Activated CD4-positive, alpha-beta T cell treated with anti-CD3 and anti-CD28 coated beads, Interleukin-2, amount 50 U/mL, for 1 hour (primary cell): ENCODE results near the gene GLE1.
A peak's percentile ranks its signal among the peaks of the same experiment; 100 is the strongest.

Source experiments
- DNase-seq: peaks from one replicate; pipeline ENCODE4 v3.0.0-alpha.2; 2020

The GLE1 gene, protein sequence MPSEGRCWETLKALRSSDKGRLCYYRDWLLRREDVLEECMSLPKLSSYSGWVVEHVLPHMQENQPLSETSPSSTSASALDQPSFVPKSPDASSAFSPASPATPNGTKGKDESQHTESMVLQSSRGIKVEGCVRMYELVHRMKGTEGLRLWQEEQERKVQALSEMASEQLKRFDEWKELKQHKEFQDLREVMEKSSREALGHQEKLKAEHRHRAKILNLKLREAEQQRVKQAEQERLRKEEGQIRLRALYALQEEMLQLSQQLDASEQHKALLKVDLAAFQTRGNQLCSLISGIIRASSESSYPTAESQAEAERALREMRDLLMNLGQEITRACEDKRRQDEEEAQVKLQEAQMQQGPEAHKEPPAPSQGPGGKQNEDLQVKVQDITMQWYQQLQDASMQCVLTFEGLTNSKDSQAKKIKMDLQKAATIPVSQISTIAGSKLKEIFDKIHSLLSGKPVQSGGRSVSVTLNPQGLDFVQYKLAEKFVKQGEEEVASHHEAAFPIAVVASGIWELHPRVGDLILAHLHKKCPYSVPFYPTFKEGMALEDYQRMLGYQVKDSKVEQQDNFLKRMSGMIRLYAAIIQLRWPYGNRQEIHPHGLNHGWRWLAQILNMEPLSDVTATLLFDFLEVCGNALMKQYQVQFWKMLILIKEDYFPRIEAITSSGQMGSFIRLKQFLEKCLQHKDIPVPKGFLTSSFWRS

DNA sequence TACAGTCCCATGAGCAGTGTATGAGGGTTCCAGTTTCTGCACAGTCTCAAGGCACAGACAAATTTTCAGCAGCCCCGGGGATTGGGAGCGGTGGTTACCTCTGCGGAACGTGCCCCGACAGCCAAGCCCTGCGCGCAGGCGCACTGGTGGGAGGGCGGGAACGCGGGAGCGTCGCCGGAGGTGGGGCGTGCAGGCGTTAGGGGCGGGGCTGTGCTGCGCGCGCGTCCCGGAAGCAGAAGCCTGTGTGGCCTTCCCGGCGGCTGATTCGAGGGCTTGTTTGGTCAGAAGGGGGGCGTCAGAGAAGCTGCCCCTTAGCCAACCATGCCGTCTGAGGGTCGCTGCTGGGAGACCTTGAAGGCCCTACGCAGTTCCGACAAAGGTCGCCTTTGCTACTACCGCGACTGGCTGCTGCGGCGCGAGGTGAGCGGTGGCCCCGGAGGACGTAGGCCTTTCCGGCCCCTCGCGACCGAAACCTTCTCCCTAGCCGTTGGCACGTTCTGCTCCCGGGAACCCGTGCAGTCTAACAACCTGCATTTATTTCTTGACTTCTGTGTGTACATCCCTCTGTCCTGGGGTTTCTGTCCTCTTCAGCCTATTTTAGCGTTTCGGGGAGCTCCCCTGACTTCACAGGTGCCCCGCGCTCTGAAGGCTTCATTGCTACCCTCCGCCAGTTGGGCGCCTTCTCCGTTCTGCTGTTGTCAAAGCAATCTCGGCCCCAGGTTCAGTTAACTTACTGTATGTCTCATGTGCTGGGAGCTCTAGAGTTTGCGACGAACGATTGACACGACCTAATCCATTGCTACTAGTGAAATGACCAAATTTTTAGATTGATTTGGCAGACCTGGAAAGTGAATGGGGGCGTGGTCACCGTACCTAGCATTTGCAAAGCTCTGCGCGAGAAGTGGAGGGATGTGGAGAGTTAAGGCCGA is at the start of gene GLE1:
TSS of gene GLE1 (plus strand) at position 235 of the 929 bp plus-strand sequence. CDS start at position 322, 87 bp downstream.
- DNase-seq, result peak; percentile 97

DNA sequence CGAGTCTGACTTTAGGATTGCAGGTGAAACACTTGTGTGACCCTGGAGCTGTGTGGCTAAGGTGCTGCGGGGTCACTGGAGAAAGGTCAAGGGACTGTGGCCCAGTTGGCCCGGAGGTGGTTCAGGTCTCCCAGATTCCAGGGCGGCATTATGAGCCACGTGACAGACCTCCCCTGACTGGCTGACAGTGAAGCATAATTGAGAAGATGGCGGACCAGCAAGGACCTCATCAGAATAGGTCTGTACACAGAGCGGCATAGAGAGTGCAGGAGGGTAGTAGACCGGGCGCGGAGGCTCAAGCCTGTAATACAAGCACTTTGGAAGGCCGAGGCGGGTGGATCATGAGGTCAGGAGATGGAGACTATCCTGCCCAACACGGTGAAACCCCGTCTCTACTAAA is 49.5 kb upstream of the GLE1 start:
- no peak for DNase-seq

DNA sequence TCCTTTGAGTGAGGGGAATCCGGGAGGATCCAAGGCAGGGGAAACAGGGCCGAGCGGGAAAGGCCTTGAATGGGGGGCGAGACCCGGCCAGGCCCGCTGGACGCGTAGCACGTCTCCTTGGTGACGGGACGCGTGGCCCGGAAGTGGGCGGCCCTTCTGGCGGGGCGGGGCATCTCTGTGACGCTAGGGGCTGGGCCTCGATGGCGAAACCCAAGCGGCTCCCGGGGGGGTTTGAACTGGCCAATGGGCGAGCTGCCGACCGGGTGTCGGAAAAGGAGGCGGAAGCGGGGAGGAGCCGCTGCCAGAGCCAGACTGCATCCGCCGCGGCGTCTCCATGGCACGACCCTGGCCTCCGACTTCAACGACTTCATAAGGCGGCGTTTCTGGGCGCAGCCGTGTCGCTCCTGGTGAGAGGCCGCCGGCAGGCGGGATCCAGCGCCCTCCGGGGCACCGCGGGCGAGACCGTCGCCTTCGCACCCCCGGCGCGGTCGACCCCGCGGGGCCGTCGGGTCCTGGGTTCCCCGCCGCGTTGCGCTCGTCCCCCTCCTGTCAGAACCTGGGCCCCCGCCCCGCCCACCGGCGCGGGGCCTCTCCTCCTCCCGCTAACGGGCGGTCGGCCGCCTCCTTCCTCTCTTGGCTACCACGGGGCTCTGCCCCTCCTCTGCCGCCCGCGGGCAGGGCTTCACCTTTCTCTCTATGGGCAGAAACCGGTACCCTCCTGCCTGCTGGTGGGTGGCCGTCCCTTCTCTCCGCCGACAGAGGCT is 48.5 kb upstream of the GLE1 start, which contains the start of gene ODF2:
TSS of gene ODF2 (plus strand) at position 158 of the 764 bp plus-strand sequence. CDS start at position 244, 86 bp downstream.
- DNase-seq, result peak; percentile 99

DNA sequence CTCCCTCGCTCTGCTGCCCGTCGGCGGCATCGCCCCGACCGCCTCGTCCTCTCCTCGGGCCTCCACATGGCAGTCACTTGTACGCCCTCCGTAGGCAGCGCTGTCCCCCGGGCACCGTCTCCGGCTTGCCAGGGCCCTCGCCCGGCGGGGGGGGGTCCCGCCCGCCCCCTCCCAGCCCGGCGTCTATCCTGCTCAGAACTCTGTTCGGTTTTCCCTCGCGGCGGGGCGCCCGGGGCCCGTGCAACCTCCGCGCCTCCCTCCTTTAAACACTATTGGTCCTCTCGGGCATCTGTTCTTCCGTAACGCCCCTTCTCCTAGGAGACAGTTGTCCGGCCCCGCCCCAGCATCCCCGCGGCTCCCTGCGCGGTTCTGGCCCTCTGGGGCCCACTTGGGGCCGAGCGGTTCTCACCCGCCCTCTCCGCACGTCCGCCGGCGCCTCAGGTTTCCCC is 47.9 kb upstream of the GLE1 start:
- peak; percentile 59 for DNase-seq

DNA sequence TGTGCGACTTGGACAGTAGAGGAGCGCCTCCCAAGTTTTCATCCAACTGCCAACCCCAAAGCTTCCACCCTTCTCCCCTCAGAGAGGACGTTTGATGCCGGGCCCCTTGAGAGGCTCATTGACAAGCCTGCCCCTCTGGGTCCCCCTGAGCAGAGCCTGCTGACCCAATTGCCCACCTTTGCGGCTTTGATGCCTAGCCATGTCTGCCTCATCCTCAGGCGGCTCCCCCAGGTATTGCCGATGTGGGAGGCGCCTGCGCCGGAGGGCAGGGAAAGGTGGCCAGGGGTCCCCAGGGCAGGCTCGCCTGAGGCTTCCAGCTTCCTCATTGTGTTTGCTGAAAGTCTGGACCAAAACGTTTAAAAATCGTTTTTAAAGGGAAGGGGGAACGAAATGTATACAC is 47.3 kb upstream of the GLE1 start:
- DNase-seq, result no peak

DNA sequence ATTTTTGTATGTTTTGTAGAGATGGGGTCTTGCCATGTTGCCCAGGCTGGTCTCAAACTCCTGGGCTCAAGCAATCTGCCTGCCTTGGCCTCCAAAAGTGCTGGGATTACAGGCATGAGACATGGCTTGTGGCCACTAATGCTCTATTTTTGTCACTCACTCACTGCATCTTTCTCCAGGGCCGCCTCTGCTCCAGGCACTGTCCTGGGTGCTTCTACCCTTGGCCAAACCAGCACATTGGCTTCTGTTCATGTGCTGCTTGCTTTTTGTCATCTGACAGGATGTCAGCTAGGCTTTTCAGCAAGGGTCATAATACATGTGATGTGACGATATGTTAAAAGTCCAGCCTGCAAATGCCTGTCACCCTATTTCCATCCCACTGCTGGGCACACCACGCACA is 45.5 kb upstream of the GLE1 start:
- DNase-seq, result no peak

DNA sequence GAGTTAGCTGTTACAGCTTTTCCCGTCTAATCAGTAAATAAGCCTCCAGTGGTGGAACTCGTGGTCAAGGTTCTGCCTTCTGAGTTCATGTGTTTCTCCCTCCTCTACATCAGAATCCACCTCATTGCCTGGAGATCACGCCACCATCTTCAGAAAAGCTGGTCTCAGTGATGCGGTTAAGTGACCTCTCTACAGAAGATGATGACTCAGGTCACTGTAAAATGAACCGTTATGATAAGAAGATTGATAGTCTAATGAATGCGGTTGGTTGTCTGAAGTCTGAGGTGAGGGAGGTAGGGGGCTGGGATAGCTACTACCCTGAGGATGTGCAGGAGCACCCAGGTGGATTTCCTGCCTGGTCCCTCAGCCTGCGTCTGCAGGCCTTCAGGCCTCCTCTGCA is 35.4 kb upstream of the GLE1 start:
- no peak for DNase-seq

DNA sequence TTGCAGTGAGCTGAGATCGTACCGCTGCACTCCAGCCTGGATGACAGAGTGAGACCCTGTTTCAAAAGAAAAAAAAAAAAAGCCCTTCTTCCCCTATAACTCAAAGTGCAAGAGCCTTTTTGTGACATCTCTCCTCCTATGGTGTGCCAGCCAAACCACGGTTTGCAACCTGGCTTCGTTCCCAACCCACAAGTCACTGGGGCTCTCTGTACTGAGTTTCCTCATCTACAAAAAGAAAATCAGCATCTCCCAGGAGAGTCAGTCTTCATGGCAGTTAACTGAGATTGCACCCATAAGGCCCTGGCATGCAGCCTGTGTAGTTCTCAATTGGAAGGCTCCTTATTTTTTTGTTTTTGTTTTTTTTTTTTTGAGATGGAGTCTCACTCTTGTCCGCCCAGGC is 34.0 kb upstream of the GLE1 start:
- no peak for DNase-seq

DNA sequence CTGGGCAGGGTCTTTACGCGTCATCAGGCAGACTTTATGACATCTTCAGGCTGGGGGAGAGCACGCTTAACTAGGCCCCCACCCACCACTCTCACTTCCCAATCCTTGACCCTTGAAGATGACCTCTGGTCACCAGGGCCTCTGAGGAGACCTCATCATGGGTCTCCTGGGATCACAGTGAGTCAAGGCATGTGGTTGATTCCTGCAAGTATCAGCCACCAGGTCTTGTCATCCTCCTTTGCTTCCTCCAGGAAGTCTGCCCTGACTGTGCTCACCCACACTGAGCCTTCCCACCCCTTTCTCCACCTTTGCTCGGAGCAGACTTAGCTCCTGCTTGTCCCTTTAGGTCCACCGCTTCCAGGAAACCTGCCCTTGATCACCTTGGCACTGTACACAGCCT is 31.4 kb upstream of the GLE1 start:
- DNase-seq, result no peak

DNA sequence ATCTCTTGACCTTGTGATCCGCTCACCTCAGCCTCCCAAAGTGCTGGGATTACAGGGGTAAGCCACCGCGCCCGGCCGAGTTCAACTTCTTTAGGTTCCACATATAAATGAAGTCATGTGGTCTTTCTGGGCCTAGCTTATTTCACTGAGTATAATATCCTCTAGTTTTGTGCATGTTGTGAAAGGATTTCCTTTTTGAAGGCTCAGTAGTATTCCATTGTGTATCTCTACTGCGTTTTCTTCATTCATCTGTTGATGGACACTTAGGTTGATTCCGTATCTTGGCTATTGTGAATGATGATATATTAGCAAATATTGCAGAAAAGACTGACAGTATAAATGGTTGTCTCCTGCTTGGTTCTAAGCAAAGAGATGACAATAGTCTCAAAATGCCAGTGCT is 28.7 kb upstream of the GLE1 start:
- DNase-seq, result no peak

DNA sequence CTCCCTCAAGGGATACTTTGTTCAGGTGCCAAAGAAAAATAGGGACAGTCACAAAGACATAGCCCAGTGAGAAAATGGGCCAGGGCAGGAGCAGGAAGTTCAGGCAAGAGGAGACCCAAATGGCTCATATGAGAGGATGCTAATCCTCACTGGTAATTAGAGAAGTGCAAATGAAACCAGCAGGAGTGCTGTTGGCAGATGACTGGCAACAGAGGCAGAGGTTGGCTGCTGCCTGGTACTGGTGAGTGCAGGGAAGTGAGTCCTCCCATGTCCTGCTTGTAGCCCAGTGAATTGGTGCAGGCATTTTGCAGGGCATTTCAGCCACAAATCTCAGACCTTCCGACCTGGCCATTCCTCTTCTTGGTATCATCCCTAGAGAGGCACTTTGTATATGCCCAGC is 25.3 kb upstream of the GLE1 start:
- DNase-seq, result no peak

DNA sequence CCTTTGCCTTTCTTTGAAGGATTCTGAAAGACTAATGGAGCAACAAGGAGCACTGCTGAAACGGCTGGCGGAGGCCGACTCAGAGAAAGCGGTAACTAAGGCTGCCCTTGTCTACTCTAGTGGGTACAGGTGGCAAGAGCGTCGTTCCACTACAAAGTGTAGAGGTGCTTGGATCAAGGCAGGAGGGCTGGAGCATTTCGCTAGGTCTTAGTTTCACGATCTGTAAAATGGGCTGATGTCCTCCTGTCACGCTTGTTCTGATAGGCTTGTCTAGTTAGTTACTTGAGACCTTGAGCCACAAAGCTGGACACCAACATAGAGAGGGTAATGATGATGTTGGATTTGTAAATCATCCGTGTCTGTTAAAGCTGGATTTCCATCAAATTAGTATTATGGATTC is 23.0 kb upstream of the GLE1 start:
- DNase-seq, result no peak

DNA sequence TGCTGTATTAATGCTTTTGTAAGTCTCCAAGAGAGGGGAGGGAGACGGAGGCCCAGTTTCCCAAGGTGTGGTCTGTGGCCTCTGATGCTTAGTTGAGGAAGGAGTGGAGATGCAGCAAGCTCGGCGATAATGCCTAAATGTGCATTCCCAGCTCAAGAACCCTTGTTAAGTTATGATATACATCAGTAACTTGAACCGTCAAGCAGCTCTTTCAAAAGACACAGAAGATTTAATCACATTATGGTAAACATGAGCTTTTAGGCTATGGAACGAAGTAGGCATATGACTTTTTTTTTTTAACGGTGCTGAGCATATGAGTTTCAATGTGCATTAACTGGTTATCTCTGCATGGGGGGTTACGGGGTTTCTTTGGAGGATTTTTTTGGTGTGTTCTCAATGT is 22.3 kb upstream of the GLE1 start:
- no peak for DNase-seq

DNA sequence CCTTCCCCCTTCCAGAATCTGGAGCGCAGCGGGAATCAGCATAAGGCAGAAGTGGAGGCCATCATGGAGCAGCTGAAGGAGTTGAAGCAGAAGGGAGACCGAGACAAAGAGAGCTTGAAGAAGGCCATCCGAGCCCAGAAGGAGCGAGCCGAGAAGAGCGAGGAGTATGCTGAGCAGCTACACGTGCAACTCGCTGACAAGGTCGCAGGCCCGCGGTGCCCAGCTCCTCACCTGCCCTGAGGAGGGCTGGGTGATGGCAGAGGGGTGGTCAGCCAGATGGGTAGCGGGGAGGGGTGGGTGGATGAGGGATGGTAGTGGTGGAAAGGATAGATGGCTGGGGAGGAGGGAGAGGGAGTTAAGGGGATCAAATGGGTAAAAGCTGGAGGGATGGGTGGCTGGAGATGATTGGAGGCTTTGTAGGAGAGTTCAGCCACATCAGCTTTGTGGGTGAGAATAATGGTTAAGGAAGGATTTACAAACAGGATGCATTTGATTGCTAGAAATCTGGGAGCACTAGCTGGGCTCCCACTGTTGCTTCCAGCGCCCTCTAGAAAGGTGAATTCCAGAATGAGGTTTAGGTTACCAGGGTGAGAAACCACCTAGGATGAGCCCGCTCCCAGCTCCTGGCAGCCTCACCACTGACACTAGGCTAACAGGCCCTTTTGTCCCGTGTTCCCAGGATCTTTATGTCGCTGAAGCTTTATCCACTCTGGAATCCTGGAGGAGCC is 19.7 kb upstream of the GLE1 start:
- DNase-seq, result no peak

DNA sequence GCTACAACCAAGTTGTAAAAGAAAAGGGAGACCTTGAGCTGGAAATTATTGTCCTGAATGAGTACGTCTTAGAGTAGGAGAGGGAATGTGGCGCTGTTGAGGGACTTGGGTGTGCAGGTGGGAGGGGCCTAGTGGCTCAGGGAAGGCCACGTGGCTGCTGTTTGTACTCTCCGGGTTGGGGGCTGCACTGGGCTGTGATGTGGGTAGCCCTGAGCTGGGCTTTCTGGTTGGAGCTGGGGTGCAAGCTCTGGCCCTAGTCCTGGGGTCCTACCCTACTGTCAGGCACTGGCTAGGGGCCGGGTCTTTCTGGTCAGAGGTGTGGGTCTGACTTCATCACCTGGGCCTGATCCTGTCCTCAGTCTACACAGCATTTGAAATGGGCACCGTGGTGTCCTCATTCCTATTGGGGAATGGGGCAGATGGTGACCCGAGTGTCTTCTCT is 19.1 kb upstream of the GLE1 start:
- no peak for DNase-seq

DNA sequence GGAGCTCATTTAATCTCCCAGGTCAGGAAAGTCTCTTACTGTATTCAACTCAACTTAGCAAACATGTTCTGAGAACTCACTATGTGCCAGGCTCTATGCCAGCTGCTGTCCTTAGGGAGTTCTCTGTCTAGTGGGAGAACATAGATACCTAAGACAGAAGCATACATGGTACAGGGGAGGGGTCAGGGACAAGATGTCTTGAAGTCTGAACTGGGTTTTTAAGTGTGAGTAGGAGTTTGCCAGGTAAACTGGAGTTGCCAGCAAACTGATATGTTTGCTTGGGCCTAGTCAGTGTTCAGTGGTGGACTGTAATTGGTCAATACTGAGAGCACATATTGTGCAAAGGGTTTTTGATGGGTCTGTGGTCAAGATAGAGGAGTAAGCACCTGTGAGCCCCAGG is 18.3 kb upstream of the GLE1 start:
- no peak for DNase-seq

DNA sequence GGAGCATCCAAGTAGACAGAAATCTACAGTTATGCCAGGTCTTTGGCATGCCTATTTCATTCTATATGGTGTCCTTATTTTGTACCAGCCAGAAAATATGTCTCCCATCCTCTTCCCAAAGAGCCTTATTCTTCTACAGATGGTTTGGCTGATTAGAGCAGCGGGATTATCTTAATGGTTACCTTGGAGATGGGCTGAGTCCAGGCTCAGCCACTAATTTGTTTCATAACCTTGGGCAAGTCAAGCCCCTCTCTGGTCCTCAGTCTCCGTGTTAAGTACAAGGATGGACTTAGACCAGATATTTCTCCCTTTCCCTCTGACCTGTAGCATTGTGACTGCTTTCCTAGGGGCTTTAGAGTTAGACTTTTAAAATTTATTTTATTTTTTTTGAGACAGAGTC is 11.1 kb upstream of the GLE1 start:
- DNase-seq, result no peak

DNA sequence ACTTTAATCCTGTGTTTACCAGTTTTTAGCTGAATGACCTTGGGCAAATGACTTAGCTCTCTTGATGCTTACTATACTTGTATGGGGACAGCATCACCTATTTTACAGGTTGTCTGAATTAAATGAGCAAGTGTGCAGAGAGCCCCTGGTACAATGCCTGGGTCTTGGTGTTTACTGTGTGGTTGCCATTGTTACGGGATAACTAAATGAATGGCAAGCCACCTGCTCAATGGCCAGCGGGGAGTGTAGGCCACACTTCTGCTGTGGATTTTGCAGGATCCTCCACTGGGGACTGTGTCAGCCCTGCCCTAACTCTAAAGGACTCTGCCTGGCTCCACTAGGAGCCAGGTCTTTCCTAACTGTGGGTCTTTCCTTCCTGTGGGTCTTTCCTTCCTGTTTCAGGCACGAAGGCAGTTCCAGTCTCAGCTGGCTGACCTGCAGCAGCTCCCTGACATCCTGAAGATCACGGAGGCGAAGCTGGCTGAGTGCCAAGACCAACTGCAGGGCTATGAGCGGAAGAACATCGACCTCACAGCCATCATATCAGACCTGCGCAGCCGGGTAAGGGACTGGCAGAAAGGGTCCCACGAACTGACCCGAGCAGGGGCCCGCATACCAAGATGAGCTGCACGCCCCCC is 10.3 kb upstream of the GLE1 start:
- DNase-seq, result no peak

DNA sequence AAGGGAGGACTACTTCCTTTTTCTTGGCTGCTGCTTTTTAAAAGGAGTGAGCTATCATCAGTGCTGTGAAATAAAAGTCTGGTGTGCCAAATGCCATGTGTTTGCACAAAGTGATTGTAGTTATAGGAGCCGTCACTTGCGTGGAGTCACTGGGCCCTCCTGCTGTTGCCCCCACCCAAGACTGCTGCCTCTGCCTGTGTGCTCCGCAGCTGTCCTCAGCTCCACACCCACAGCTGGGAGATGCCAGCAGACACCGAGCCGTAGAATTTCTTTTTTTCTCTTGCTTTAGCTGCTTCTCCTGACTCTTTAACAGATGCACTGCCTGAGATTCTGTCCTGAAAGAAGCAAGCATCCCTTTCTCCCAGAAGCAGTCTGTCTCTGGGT is 9.8 kb upstream of the GLE1 start:
- DNase-seq, result no peak

DNA sequence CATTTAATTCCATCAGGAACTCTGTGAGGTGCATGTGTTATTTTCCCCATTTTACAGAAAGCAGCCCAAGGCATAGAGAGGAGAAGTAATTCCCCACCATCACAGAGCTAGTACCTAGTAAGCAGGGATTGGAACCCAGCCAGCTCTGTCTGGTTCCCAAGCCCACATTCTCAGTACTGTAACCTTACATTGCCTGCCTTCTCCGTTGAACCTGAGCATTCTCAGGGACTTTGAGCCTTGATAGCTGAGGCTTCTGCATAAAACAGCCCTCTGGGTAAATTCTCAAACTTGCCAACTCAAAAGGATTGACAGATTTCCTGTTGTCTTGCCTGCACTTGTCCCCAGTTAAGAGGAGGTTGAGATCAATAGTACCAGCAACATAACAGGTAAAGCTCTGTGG is 9.2 kb upstream of the GLE1 start:
- DNase-seq, result no peak

DNA sequence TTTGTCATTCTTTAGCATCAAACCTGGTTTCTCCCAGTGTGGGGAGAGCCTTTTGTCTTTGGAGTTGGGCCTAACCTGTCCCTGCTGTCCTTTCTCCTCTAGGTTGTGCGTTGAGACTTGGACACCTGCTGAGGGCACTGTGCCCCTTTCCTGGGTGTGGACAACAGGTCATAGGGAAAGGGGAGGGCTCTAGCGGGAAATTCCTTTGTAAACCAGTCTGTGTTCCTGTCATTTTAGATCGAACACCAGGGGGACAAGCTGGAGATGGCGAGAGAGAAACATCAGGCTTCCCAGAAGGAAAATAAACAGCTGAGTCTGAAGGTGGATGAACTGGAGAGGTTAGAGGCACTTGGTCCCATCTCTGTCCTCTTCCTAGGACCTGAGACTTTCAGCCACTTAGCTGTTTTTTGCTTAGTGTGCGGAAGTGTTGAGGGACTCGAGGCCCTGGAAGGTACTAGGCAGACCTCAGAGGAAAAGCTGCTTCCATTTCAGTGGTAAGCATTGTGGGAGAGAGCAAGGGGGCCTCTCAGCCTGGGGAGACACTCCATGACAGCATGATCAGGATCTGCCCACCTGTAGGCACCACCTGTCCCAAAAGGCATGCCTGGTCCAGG is 8.6 kb upstream of the GLE1 start:
- DNase-seq, result no peak
